NB4 (cell line): ENCODE results near the gene MAD1L1.

Source experiments
- CTCF ChIP-seq: IDR thresholded peaks from one replicate; pipeline ENCODE4 v1.5.1; 2012; ENCODE audit warnings: low read depth, low read length
- MAX ChIP-seq: IDR thresholded peaks from 2 replicates; pipeline ENCODE4 v1.6.1; 2011; ENCODE audit warnings: low read depth, low read length
- POLR2A ChIP-seq: IDR thresholded peaks from 2 replicates; pipeline ENCODE4 v1.6.1; 2011; ENCODE audit warnings: mild to moderate bottlenecking; ENCODE audit not compliant: insufficient read length; ENCODE audit errors: extremely low read depth

GRCh38 chr7:2009541-2010001, 223.2 kb downstream of the MAD1L1 start:
- no peak for TF ChIP-seq CTCF
- TF ChIP-seq POLR2A: no peak
- no peak for TF ChIP-seq MAX
